Stimulated activated effector memory CD8-positive, alpha-beta T cell treated with anti-CD3 and anti-CD28 coated beads, Interleukin-12 subunit alpha, Interleukin-12 subunit beta, amount 100 ng/mL, for 72 hours (primary cell): ENCODE measurements around the gene TMPRSS3.

ENCODE experiments used
- ATAC-seq: fragments of 150-1000 bp; cut with Tn5 transposase; 2 replicates; pipeline ENCODE4 v1.10.0; 2021
- DNase-seq, 2 donors: peaks; one replicate each; pipeline ENCODE4 v3.0.0; 2021 to 2022; ENCODE audit warnings: low spot score in 2 of 2
- H3K27ac Mint-ChIP-seq: one replicate; pipeline ENCODE4 v1.8.0; 2022; ENCODE audit warnings: mild to moderate bottlenecking, mixed read lengths
- H3K36me3 Mint-ChIP-seq: one replicate; pipeline ENCODE4 v1.8.0; 2022; ENCODE audit warnings: mild to moderate bottlenecking, mixed read lengths
- H3K4me1 Mint-ChIP-seq: one replicate; pipeline ENCODE4 v1.8.0; 2022; ENCODE audit warnings: mixed read lengths
- H3K4me3 Mint-ChIP-seq: one replicate; pipeline ENCODE4 v1.8.0; 2022; ENCODE audit warnings: mild to moderate bottlenecking, mixed read lengths
- H3K9me3 Mint-ChIP-seq: one replicate; pipeline ENCODE4 v1.8.0; 2022; ENCODE audit warnings: mixed read lengths

TMPRSS3 gene

GRCh38 chr21:42378418-42378817, 17.4 kb downstream of the TMPRSS3 start:
- Mint-ChIP-seq H3K9me3 (peaks cover 6% of the 10 kb centered on the region), H3K27ac (no peak overlapping the region)
- ATAC-seq = no peak

GRCh38 chr21:42377951-42378340, 17.9 kb downstream of the TMPRSS3 start:
- Mint-ChIP-seq H3K36me3 (peaks cover 66% of the 10 kb centered on the region), H3K4me1 (peaks cover 28% of the 10 kb centered on the region), H3K9me3 (peaks cover 6% of the 10 kb centered on the region), H3K27ac (peak overlapping the region; percentile 30), H3K4me3 (no peak overlapping the region)
- DNase-seq (no peak), ATAC-seq (no peak)

More at GRCh38 chr21:42378418-42378817, 17.4 kb downstream of the TMPRSS3 start:
- Mint-ChIP-seq H3K4me3 (no peak overlapping the region), H3K4me1 (peaks cover 24% of the 10 kb centered on the region), H3K36me3 (peaks cover 71% of the 10 kb centered on the region)
- no peak for DNase-seq

- ATAC-seq (no peak), DNase-seq (no peak)
- Mint-ChIP-seq H3K4me3 (no peak overlapping the region), H3K4me1 (peaks cover 30% of the 10 kb centered on the region), H3K27ac (peak overlapping the region; percentile 45), H3K9me3 (peaks cover 1% of the 10 kb centered on the region), H3K36me3 (peaks cover 61% of the 10 kb centered on the region)
Observed at GRCh38 chr21:42377211-42377950, 18.5 kb downstream of the TMPRSS3 start.

- no peak for ATAC-seq
- Mint-ChIP-seq H3K4me1 (peaks cover 38% of the 10 kb centered on the region), H3K9me3 (no peaks in the 10 kb centered on the region), H3K36me3 (peaks cover 60% of the 10 kb centered on the region), H3K4me3 (no peak overlapping the region), H3K27ac (peak overlapping the region; percentile 45)
- DNase-seq = no peak
Observed at GRCh38 chr21:42376338-42376982, 19.4 kb downstream of the TMPRSS3 start.

- DNase-seq = no peak
- Mint-ChIP-seq H3K4me1 (peaks cover 43% of the 10 kb centered on the region), H3K9me3 (no peaks in the 10 kb centered on the region), H3K36me3 (peaks cover 60% of the 10 kb centered on the region), H3K4me3 (peak overlapping the region; percentile 59), H3K27ac (peak overlapping the region; percentile 45)
- no peak for ATAC-seq
Observed at GRCh38 chr21:42375966-42376337, 19.9 kb downstream of the TMPRSS3 start.

GRCh38 chr21:42375506-42375905, 20.3 kb downstream of the TMPRSS3 start:
- H3K27ac Mint-ChIP-seq = peak overlapping the region; percentile 53
- no peaks in the 10 kb centered on the region for H3K9me3 Mint-ChIP-seq
- no peak for ATAC-seq
- H3K36me3 Mint-ChIP-seq = peaks cover 63% of the 10 kb centered on the region
- H3K4me1 Mint-ChIP-seq = peaks cover 47% of the 10 kb centered on the region
- peak overlapping the region; percentile 59 for H3K4me3 Mint-ChIP-seq
- DNase-seq = no peak

GRCh38 chr21:42374864-42375499, 20.9 kb downstream of the TMPRSS3 start:
- DNase-seq (no peak), ATAC-seq (no peak)
- peak overlapping the region; percentile 53 for H3K27ac Mint-ChIP-seq
- peaks cover 48% of the 10 kb centered on the region for H3K4me1 Mint-ChIP-seq
- peak overlapping the region; percentile 59 for H3K4me3 Mint-ChIP-seq
- H3K9me3 Mint-ChIP-seq = no peaks in the 10 kb centered on the region
- peaks cover 68% of the 10 kb centered on the region for H3K36me3 Mint-ChIP-seq

- ATAC-seq (no peak), DNase-seq (no peak)
- H3K4me3 Mint-ChIP-seq = peak overlapping the region; percentile 59
- H3K36me3 Mint-ChIP-seq = peaks cover 68% of the 10 kb centered on the region
- H3K9me3 Mint-ChIP-seq = no peaks in the 10 kb centered on the region
- H3K4me1 Mint-ChIP-seq = peaks cover 48% of the 10 kb centered on the region
- peak overlapping the region; percentile 53 for H3K27ac Mint-ChIP-seq
Observed at GRCh38 chr21:42374457-42374856, 21.4 kb downstream of the TMPRSS3 start.

GRCh38 chr21:42373908-42374455, 21.9 kb downstream of the TMPRSS3 start:
- peaks cover 67% of the 10 kb centered on the region for H3K36me3 Mint-ChIP-seq
- DNase-seq = no peak
- H3K9me3 Mint-ChIP-seq = no peaks in the 10 kb centered on the region
- H3K27ac Mint-ChIP-seq = peak overlapping the region; percentile 68
- no peak for ATAC-seq
- peaks cover 48% of the 10 kb centered on the region for H3K4me1 Mint-ChIP-seq
- H3K4me3 Mint-ChIP-seq = peak overlapping the region; percentile 59

- Mint-ChIP-seq H3K4me3 (no peak overlapping the region), H3K9me3 (no peaks in the 10 kb centered on the region), H3K4me1 (peaks cover 48% of the 10 kb centered on the region), H3K27ac (peak overlapping the region; percentile 68), H3K36me3 (peaks cover 62% of the 10 kb centered on the region)
- ATAC-seq (peak; percentile 73), DNase-seq (peak in 1 of 2 donors; percentile 59)
Observed at GRCh38 chr21:42373196-42373907, 22.5 kb downstream of the TMPRSS3 start.

GRCh38 chr21:42370894-42371654, 24.8 kb downstream of the TMPRSS3 start:
- peaks cover 42% of the 10 kb centered on the region for H3K36me3 Mint-ChIP-seq
- no peak for DNase-seq
- H3K4me3 Mint-ChIP-seq = no peak overlapping the region
- H3K9me3 Mint-ChIP-seq = no peaks in the 10 kb centered on the region
- H3K4me1 Mint-ChIP-seq = peaks cover 42% of the 10 kb centered on the region
- H3K27ac Mint-ChIP-seq = peak overlapping the region; percentile 46
- ATAC-seq = no peak

GRCh38 chr21:42369821-42370220, 26.0 kb downstream of the TMPRSS3 start:
- no peaks in the 10 kb centered on the region for H3K9me3 Mint-ChIP-seq
- no peak for ATAC-seq
- peaks cover 31% of the 10 kb centered on the region for H3K36me3 Mint-ChIP-seq
- H3K27ac Mint-ChIP-seq = peak overlapping the region; percentile 46
- peaks cover 42% of the 10 kb centered on the region for H3K4me1 Mint-ChIP-seq
- no peak overlapping the region for H3K4me3 Mint-ChIP-seq
- no peak for DNase-seq

- Mint-ChIP-seq H3K36me3 (peaks cover 23% of the 10 kb centered on the region), H3K9me3 (no peaks in the 10 kb centered on the region), H3K4me3 (no peak overlapping the region), H3K27ac (peak overlapping the region; percentile 70), H3K4me1 (peaks cover 31% of the 10 kb centered on the region)
- no peak for ATAC-seq
- no peak for DNase-seq
Observed at GRCh38 chr21:42367367-42368165, 28.3 kb downstream of the TMPRSS3 start.
